SKM-1 (cell line): Measurements from ENCODE around the gene SLC8B1.

Experiments
- DNase-seq: peaks from one replicate; lab custom pipeline; 2025; ENCODE audit not compliant: unreplicated experiment; lab: John Stamatoyannopoulos, UW

The SLC8B1 gene

GRCh38 chr12:113271853-113272561 lies 62.9 kb downstream of the SLC8B1 start:
- no peak for DNase-seq

GRCh38 chr12:113271466-113271852 lies 63.5 kb downstream of the SLC8B1 start:
- DNase-seq = no peak

- DNase-seq = no peak
These were observed 64.2 kb downstream of the SLC8B1 start for GRCh38 chr12:113270709-113271009.

- no peak for DNase-seq
These were observed 65.5 kb downstream of the SLC8B1 start for GRCh38 chr12:113269257-113269943.

GRCh38 chr12:113268621-113269020 lies 66.3 kb downstream of the SLC8B1 start:
- no peak for DNase-seq

- DNase-seq = no peak
These were observed 66.8 kb downstream of the SLC8B1 start for GRCh38 chr12:113268136-113268535.

GRCh38 chr12:113267621-113268020 lies 67.3 kb downstream of the SLC8B1 start:
- no peak for DNase-seq

- no peak for DNase-seq
These were observed 68.6 kb downstream of the SLC8B1 start for GRCh38 chr12:113266106-113266895.

- no peak for DNase-seq
These were observed 71.4 kb downstream of the SLC8B1 start for GRCh38 chr12:113263431-113263963.

GRCh38 chr12:113262710-113263109 lies 72.2 kb downstream of the SLC8B1 start:
- DNase-seq = no peak

- DNase-seq = peak; percentile 34
These were observed 73.0 kb downstream of the SLC8B1 start for GRCh38 chr12:113261847-113262470.

- no peak for DNase-seq
These were observed 74.1 kb downstream of the SLC8B1 start for GRCh38 chr12:113260636-113261300.

GRCh38 chr12:113260127-113260526 lies 74.8 kb downstream of the SLC8B1 start:
- DNase-seq = no peak

GRCh38 chr12:113257564-113257963 lies 77.3 kb downstream of the SLC8B1 start:
- DNase-seq = no peak

- no peak for DNase-seq
These were observed 80.6 kb downstream of the SLC8B1 start for GRCh38 chr12:113254298-113254697.

GRCh38 chr12:113253532-113254285 lies 81.2 kb downstream of the SLC8B1 start:
- no peak for DNase-seq

- DNase-seq = no peak
These were observed 82.4 kb downstream of the SLC8B1 start for GRCh38 chr12:113252494-113252893.

- DNase-seq = no peak
These were observed 83.4 kb downstream of the SLC8B1 start for GRCh38 chr12:113251404-113252070.

- DNase-seq = no peak
These were observed 84.9 kb downstream of the SLC8B1 start for GRCh38 chr12:113250045-113250444.

GRCh38 chr12:113249546-113249945 lies 85.4 kb downstream of the SLC8B1 start:
- no peak for DNase-seq
